A549 (cell line): ENCODE measurements around the gene LSM12. TPM values are rescaled to one million over a fixed set of nuclear protein-coding genes. Genes with fewer than 3 reads are reported as not detected.

ENCODE experiments used
- ATAC-seq, 2 experiments: fragments of 200-7000 bp in 1 of 2; fragments of >200 bp in 1 of 2; cut with Nextera tagmentation in 1 of 2; cut with Tn5 transposase in 1 of 2; 3 replicates each; pipeline versions ENCODE4 v1.8.0 to v1.9.1; 2018 to 2020; ENCODE audit warnings: mild to moderate bottlenecking in 1 of 2, moderate library complexity in 1 of 2
- CTCF ChIA-PET: fragments of 300-600 bp; sonication (Branson Sonifier 250); formaldehyde crosslinking; extraction: SDS; loops from one replicate; lab custom pipeline; 2021; ENCODE audit warnings: antibody characterized with exemption, inconsistent platforms; lab: Yijun Ruan, JAX
- POLR2A ChIA-PET: fragments of 350-600 bp; formaldehyde crosslinking; extraction: SDS; loops from one replicate; lab custom pipeline; 2021; ENCODE audit warnings: antibody characterized with exemption, inconsistent platforms; lab: Yijun Ruan, JAX
- DNase-seq, 2 experiments: peaks; one replicate each; pipeline versions ENCODE4 v3.0.0 to v3.0.0-alpha.2; 2011 to 2016; ENCODE audit warnings: low read depth in 1 of 2, low spot score in 1 of 2
- FAIRE-seq: peaks from 2 replicates; lab custom pipeline; 2011; peaks lifted over from hg19 to GRCh38; lab: Jason Lieb, UNC
- H3K27ac ChIP-seq, 2 experiments: fragments of >200 bp; sonication (Bioruptor Twin); formaldehyde crosslinking; 3 replicates each; pipeline ENCODE4 v1.5.1; 2016 to 2017
- H3K4me1 ChIP-seq: fragments of >200 bp; sonication (Bioruptor Twin); formaldehyde crosslinking; 3 replicates; pipeline ENCODE4 v1.6.1; 2016
- H3K4me2 ChIP-seq: fragments of >200 bp; sonication (Bioruptor Twin); formaldehyde crosslinking; 3 replicates; pipeline ENCODE4 v1.6.1; 2016
- H3K4me3 ChIP-seq: fragments of >200 bp; sonication (Bioruptor Twin); formaldehyde crosslinking; 3 replicates; pipeline ENCODE4 v1.5.1; 2016
- H3K9me3 ChIP-seq: fragments of >200 bp; sonication (Bioruptor Twin); formaldehyde crosslinking; 3 replicates; pipeline ENCODE4 v1.6.1; 2016
- BHLHE40 ChIP-seq: IDR thresholded peaks from 2 replicates; pipeline ENCODE4 v1.6.1; 2012; ENCODE audit warnings: low read depth, low read length, inconsistent platforms
- CBX8 ChIP-seq: fragments of 200-600 bp; sonication (generic); IDR thresholded peaks from 2 replicates; pipeline ENCODE4 v1.6.1; 2016
- EHF ChIP-seq: fragments of 250-450 bp; sonication (Bioruptor Pico); IDR thresholded peaks from 2 replicates; pipeline ENCODE4 v1.5.0; 2020; ENCODE audit warnings: mild to moderate bottlenecking
- EP300 ChIP-seq, 2 experiments: fragments of >200 bp; sonication (Bioruptor Twin); formaldehyde crosslinking; IDR thresholded peaks; 2 replicates in 1 of 2; 3 replicates in 1 of 2; pipeline ENCODE4 v1.6.1; 2016 to 2017
- FOXS1 ChIP-seq: fragments of 250-450 bp; sonication (Bioruptor Pico); IDR thresholded peaks from 2 replicates; pipeline ENCODE4 v1.5.0; 2020; ENCODE audit warnings: mild to moderate bottlenecking, moderate library complexity
- KDM5A ChIP-seq: fragments of 200-600 bp; sonication (generic); IDR thresholded peaks from 2 replicates; pipeline ENCODE4 v1.6.1; 2016; ENCODE audit warnings: antibody characterized with exemption, mild to moderate bottlenecking
- MAX ChIP-seq: IDR thresholded peaks from 2 replicates; pipeline ENCODE4 v1.6.1; 2012
- RAD21 ChIP-seq, 2 experiments: fragments of >200 bp in 1 of 2; sonication (Bioruptor Twin) in 1 of 2; formaldehyde crosslinking in 1 of 2; IDR thresholded peaks in 1 of 2; conservative IDR thresholded peaks in 1 of 2; 2 replicates in 1 of 2; 3 replicates in 1 of 2; pipeline ENCODE4 v1.6.1; 2012 to 2018; ENCODE audit warnings: inconsistent platforms in 1 of 2
- RNF2 ChIP-seq: fragments of 200-600 bp; sonication (generic); IDR thresholded peaks from 2 replicates; pipeline ENCODE4 v1.6.1; 2016; ENCODE audit warnings: low read depth, mild to moderate bottlenecking, antibody characterized with exemption, moderate library complexity, borderline replicate concordance
- SMC3 ChIP-seq: fragments of >200 bp; sonication (Bioruptor Twin); formaldehyde crosslinking; IDR thresholded peaks from 3 replicates; pipeline ENCODE4 v1.6.1; 2018; ENCODE audit warnings: inconsistent platforms
- WGBS: methylation state at CpG from one replicate; pipeline ENCODE4 v1.1.6; 2017; ENCODE audit errors: missing lambda C conversion rate; 5-methylcytosine and 5-hydroxymethylcytosine counted together
- polyA plus RNA-seq, 4 experiments: library from polyadenylated mRNA; depleted of rRNA in 3 of 4; stranded (reverse); fragments of >200 nt; fragmentation: RNase III in 1 of 4; extraction: RNeasy Plus Mini Kit Qiagen cat#74134 plus additional on column Dnase treatment in 1 of 4; gene quantifications; 2 replicates in 3 of 4; 3 replicates in 1 of 4; pipeline ENCODE4 v1.2.3, GENCODE V29; 2011 to 2017
- TF ChIP-seq, protein P1 (sequence below): fragments of >200 bp; sonication (Bioruptor Twin); formaldehyde crosslinking; IDR thresholded peaks from 3 replicates; pipeline ENCODE4 v1.5.1; 2016
- TF ChIP-seq, protein P2 (sequence below): fragments of 450-650 bp; IDR thresholded peaks from 2 replicates; pipeline ENCODE4 v1.6.1; 2014; ENCODE audit warnings: antibody characterized with exemption

Gene LSM12
- polyA plus RNA-seq, 2 of the 4 experiments (the other 2 are of a cell fraction): 43.9 to 75.0 TPM

GRCh38 chr17:44084131-44084538 is 17.7 kb upstream of the LSM12 start:
- FAIRE-seq (no peak), ATAC-seq (peak; percentile 31 to 59; a peak in 4 of 6 replicates), DNase-seq (peak in 1 of 2 experiments; percentile 82)
- 52% methylated on average over 10 of the region's 10 CpGs for WGBS
- CTCF ChIA-PET: interaction anchor here (0.6 to 39.6 kb wide), 38 partner anchors 12 to 555 kb away, joined by 3 to 1202 read pairs (median 5); partner anchors contain the start of genes ASB16, G6PC3 and HDAC5
- H3K9me3 ChIP-seq: no peaks in the 10 kb centered on the region
- no peak overlapping the region for H3K4me2 ChIP-seq
- peak overlapping the region in 1 of 2 experiments; percentile 55; a peak in 2 of 6 replicates for H3K27ac ChIP-seq
- POLR2A ChIA-PET: interaction anchor here (0.7 to 2.6 kb wide), 6 partner anchors 12 to 54 kb away, joined by 3 to 25 read pairs (median 4); partner anchors contain the start of genes G6PC3 and LSM12
- peaks cover 32% of the 10 kb centered on the region for H3K4me1 ChIP-seq
- TF ChIP-seq, protein P1, sequence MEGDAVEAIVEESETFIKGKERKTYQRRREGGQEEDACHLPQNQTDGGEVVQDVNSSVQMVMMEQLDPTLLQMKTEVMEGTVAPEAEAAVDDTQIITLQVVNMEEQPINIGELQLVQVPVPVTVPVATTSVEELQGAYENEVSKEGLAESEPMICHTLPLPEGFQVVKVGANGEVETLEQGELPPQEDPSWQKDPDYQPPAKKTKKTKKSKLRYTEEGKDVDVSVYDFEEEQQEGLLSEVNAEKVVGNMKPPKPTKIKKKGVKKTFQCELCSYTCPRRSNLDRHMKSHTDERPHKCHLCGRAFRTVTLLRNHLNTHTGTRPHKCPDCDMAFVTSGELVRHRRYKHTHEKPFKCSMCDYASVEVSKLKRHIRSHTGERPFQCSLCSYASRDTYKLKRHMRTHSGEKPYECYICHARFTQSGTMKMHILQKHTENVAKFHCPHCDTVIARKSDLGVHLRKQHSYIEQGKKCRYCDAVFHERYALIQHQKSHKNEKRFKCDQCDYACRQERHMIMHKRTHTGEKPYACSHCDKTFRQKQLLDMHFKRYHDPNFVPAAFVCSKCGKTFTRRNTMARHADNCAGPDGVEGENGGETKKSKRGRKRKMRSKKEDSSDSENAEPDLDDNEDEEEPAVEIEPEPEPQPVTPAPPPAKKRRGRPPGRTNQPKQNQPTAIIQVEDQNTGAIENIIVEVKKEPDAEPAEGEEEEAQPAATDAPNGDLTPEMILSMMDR: peak; percentile 56
- TF ChIP-seq EP300 (IDR thresholded peaks at IDR 0.05) (no peak), RAD21 (conservative IDR thresholded peaks at IDR 0.05 in 1 of 2, IDR thresholded peaks at IDR 0.05 in 1 of 2) (peak in 1 of 2 experiments; percentile 31; a peak in 2 of 5 replicates), CBX8 (no peak), EHF (CRISPR knock-in tag) (no peak), SMC3 (no peak; the same call in 2 of the 3 replicates), KDM5A (no peak), FOXS1 (no peak), RNF2 (no peak)
- TF ChIP-seq, protein P2, sequence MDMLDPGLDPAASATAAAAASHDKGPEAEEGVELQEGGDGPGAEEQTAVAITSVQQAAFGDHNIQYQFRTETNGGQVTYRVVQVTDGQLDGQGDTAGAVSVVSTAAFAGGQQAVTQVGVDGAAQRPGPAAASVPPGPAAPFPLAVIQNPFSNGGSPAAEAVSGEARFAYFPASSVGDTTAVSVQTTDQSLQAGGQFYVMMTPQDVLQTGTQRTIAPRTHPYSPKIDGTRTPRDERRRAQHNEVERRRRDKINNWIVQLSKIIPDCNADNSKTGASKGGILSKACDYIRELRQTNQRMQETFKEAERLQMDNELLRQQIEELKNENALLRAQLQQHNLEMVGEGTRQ: no peak
- H3K4me3 ChIP-seq: no peak overlapping the region

DNA sequence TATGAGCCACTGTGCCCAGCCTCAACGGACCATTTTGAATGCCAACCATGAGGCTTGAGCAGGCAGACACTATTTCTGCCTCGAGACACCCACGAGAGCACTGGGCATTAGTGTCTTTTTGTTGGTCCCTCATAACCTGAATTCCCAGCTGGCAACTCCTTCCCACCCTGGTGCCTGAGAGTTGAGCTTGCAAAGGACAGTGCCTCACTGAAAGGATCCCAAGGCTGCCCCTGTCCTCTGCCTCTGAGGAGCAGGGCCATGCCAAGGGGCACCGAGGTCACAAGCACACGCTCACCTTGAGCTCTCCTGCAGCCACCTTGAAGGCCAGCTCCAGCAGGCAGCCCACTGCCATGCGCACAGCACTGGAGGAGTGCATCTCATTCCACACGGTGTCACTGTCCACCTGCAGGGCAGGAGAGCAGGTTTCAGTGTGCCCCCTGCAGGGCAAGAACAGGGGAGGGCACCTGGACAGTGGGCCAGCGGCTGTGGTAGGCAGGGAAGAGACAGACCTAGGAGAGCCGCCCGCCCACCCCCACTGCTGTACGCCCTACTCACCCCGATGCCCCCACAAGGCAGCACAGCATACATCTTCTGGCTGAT is 16.9 kb upstream of the LSM12 start:
- peaks cover 32% of the 10 kb centered on the region for H3K4me1 ChIP-seq
- CTCF ChIA-PET: interaction anchor here (0.6 to 39.6 kb wide), 44 partner anchors 11 to 555 kb away, joined by 3 to 1202 read pairs (median 5); partner anchors contain the start of genes ASB16, G6PC3, HDAC5 and LSM12

More for the DNA sequence above, 16.9 kb upstream of the LSM12 start:
- Histone ChIP-seq H3K4me2 (no peak overlapping the region), H3K4me3 (no peak overlapping the region), H3K27ac (no peak overlapping the region), H3K9me3 (no peaks in the 10 kb centered on the region)
- FAIRE-seq (no peak), DNase-seq (peak; percentile 86 to 87), ATAC-seq (peak; percentile 64 to 78)
- TF ChIP-seq BHLHE40 (no peak), MAX (peak; percentile 58), SMC3 (peak; percentile 92), RAD21 (conservative IDR thresholded peaks at IDR 0.05 in 1 of 2, IDR thresholded peaks at IDR 0.05 in 1 of 2) (peak; percentile 94 to 97)
- TF ChIP-seq, protein P1: peak; percentile 88
- POLR2A ChIA-PET: interaction anchor here (0.7 to 2.6 kb wide), 9 partner anchors 12 to 103 kb away, joined by 3 to 25 read pairs (median 4); partner anchors contain the start of genes G6PC3, HDAC5, LSM12 and TMUB2
- 47% methylated on average over 8 of the region's 12 CpGs for WGBS
